Measurements from ENCODE around the gene KCNQ1. TPM values are rescaled to one million over a fixed set of nuclear protein-coding genes. Genes with fewer than 3 reads are reported as not detected.

Gene KCNQ1
- polyA plus RNA-seq, 1 donor (not counting 4 experiments of a cell fraction or from before 2014, with no cell fraction given) = not detected

GRCh38 chr11:2666401-2666741, 221.6 kb downstream of the KCNQ1 start:
- Histone ChIP-seq H3K4me2 (ENCODE audit: control insufficient read depth, extremely low read depth, insufficient read depth, low read depth, low read length) (no peak overlapping the region), H3K4me3 (ENCODE audit: control insufficient read depth in 2 of 3, extremely low read depth in 1 of 3, insufficient read depth in 2 of 3, low read depth in 1 of 3, low read length in 3 of 3) (no peak overlapping the region), H3K4me1 (ENCODE audit: control insufficient read depth, extremely low read depth, insufficient read depth, low read length) (no peaks in the 10 kb centered on the region), H3K79me2 (ENCODE audit: control insufficient read depth, insufficient read depth, low read length) (no peaks in the 10 kb centered on the region), H3K9me1 (ENCODE audit: control insufficient read depth, extremely low read depth, insufficient read depth, low read length) (no peaks in the 10 kb centered on the region), H4K20me1 (ENCODE audit: control insufficient read depth, extremely low read depth, insufficient read depth, low read length) (peaks cover 3% of the 10 kb centered on the region), H3K9me3 (ENCODE audit: control insufficient read depth, low read depth, low read length) (no peaks in the 10 kb centered on the region), H2AFZ (ENCODE audit: control insufficient read depth, low read length) (no peak overlapping the region), H3K36me3 (ENCODE audit: control insufficient read depth in 2 of 2, extremely low read depth in 1 of 2, insufficient read depth in 2 of 2, low read length in 2 of 2) (no peaks in the 10 kb centered on the region), H3K27ac (ENCODE audit: control insufficient read depth, insufficient read depth, low read length) (no peak overlapping the region), H3K27me3 (ENCODE audit: control insufficient read depth, extremely low read depth, insufficient read depth, low read length) (no peaks in the 10 kb centered on the region), H3K9ac (ENCODE audit: control insufficient read depth, extremely low read depth, insufficient read depth, low read length) (no peak overlapping the region)
- dilution Hi-C loops (cut with MboI; ENCODE audit: extremely low pct_ligation_motif_present, low sequenced_read_pairs) = no loop called here
- no peak for DNase-seq (ENCODE audit: low read depth, low spot score)
- no peak for FAIRE-seq
- TF ChIP-seq EZH2 (IDR thresholded peaks at IDR 0.05; ENCODE audit: low read length) = no peak
- TF ChIP-seq CTCF (optimal IDR thresholded peaks at IDR 0.05 in 1 of 3, IDR thresholded peaks at IDR 0.05 in 1 of 3, conservative IDR thresholded peaks at IDR 0.05 in 1 of 3; ENCODE audit: extremely low read depth in 1 of 3, insufficient read depth in 2 of 3, low read length in 3 of 3) = no peak

- TF ChIP-seq EZH2 (IDR thresholded peaks at IDR 0.05; ENCODE audit: low read length) (no peak), CTCF (optimal IDR thresholded peaks at IDR 0.05 in 1 of 3, IDR thresholded peaks at IDR 0.05 in 1 of 3, conservative IDR thresholded peaks at IDR 0.05 in 1 of 3; ENCODE audit: extremely low read depth in 1 of 3, insufficient read depth in 2 of 3, low read length in 3 of 3) (no peak)
- no peak overlapping the region for H3K27ac ChIP-seq (ENCODE audit: control insufficient read depth, insufficient read depth, low read length)
- H4K20me1 ChIP-seq (ENCODE audit: control insufficient read depth, extremely low read depth, insufficient read depth, low read length) = peaks cover 3% of the 10 kb centered on the region
- H3K4me1 ChIP-seq (ENCODE audit: control insufficient read depth, extremely low read depth, insufficient read depth, low read length) = no peaks in the 10 kb centered on the region
- no peak overlapping the region for H3K9ac ChIP-seq (ENCODE audit: control insufficient read depth, extremely low read depth, insufficient read depth, low read length)
- H3K4me2 ChIP-seq (ENCODE audit: control insufficient read depth, extremely low read depth, insufficient read depth, low read depth, low read length) = no peak overlapping the region
- dilution Hi-C loops (cut with MboI; ENCODE audit: extremely low pct_ligation_motif_present, low sequenced_read_pairs) = no loop called here
- H3K36me3 ChIP-seq (ENCODE audit: control insufficient read depth in 2 of 2, extremely low read depth in 1 of 2, insufficient read depth in 2 of 2, low read length in 2 of 2) = no peaks in the 10 kb centered on the region
- no peak for FAIRE-seq
- no peaks in the 10 kb centered on the region for H3K79me2 ChIP-seq (ENCODE audit: control insufficient read depth, insufficient read depth, low read length)
- H3K9me1 ChIP-seq (ENCODE audit: control insufficient read depth, extremely low read depth, insufficient read depth, low read length) = no peaks in the 10 kb centered on the region
- no peak overlapping the region for H2AFZ ChIP-seq (ENCODE audit: control insufficient read depth, low read length)
- no peaks in the 10 kb centered on the region for H3K27me3 ChIP-seq (ENCODE audit: control insufficient read depth, extremely low read depth, insufficient read depth, low read length)
- no peaks in the 10 kb centered on the region for H3K9me3 ChIP-seq (ENCODE audit: control insufficient read depth, low read depth, low read length)
- DNase-seq (ENCODE audit: low read depth, low spot score) = no peak
- H3K4me3 ChIP-seq (ENCODE audit: control insufficient read depth in 2 of 3, extremely low read depth in 1 of 3, insufficient read depth in 2 of 3, low read depth in 1 of 3, low read length in 3 of 3) = no peak overlapping the region
Measured at GRCh38 chr11:2666828-2667570, 222.2 kb downstream of the KCNQ1 start.

Measured in keratinocyte (primary cell).